Loucy (cell line): ENCODE results near the gene C5orf47.
A peak's percentile ranks its signal among the peaks of the same experiment; 100 is the strongest.

Source experiments
- H2AFZ ChIP-seq: fragments of 200-600 bp; sonication (generic); 2 replicates; pipeline ENCODE4 v1.6.0; 2016; ENCODE audit warnings: antibody characterized with exemption, mild to moderate bottlenecking, low read length, moderate library complexity
- H3F3A ChIP-seq: fragments of 200-600 bp; 2 replicates; pipeline ENCODE4 v1.6.0; 2016; ENCODE audit warnings: antibody characterized with exemption, low read depth, mild to moderate bottlenecking
- H3K27me3 ChIP-seq: fragments of 200-600 bp; sonication (generic); 2 replicates; pipeline ENCODE4 v1.6.1; 2014; ENCODE audit warnings: low read length, mild to moderate bottlenecking; ENCODE audit not compliant: insufficient read depth, poor library complexity, severe bottlenecking
- H3K36me3 ChIP-seq: fragments of 200-600 bp; sonication (generic); 2 replicates; pipeline ENCODE4 v1.6.1; 2016; ENCODE audit warnings: low read length; ENCODE audit not compliant: insufficient read depth
- H3K4me1 ChIP-seq: fragments of 200-600 bp; sonication (generic); 2 replicates; pipeline ENCODE4 v1.5.1; 2014; ENCODE audit warnings: low read length, mild to moderate bottlenecking; ENCODE audit not compliant: insufficient read depth, poor library complexity, severe bottlenecking
- H3K4me2 ChIP-seq: fragments of 200-600 bp; sonication (generic); 2 replicates; pipeline ENCODE4 v1.6.0; 2014; ENCODE audit warnings: antibody characterized with exemption, low read length, low read depth, mild to moderate bottlenecking; ENCODE audit not compliant: poor library complexity, severe bottlenecking
- H3K4me3 ChIP-seq: fragments of 200-600 bp; sonication (generic); 2 replicates; pipeline ENCODE4 v1.5.1; 2014; ENCODE audit warnings: low read length, mild to moderate bottlenecking, mixed read lengths; ENCODE audit not compliant: poor library complexity, severe bottlenecking
- H3K79me2 ChIP-seq: fragments of 200-600 bp; sonication (generic); 2 replicates; pipeline ENCODE4 v1.6.1; 2014; ENCODE audit warnings: low read length; ENCODE audit not compliant: insufficient read depth
- H3K9ac ChIP-seq: fragments of 200-600 bp; sonication (generic); 2 replicates; pipeline ENCODE4 v1.6.0; 2014; ENCODE audit warnings: mild to moderate bottlenecking, low read depth, low read length, moderate library complexity; ENCODE audit not compliant: poor library complexity, severe bottlenecking
- H3K9me2 ChIP-seq: fragments of 200-600 bp; sonication (generic); replicated peaks from 2 replicates; pipeline ENCODE4 v1.6.1; 2016; ENCODE audit warnings: low read depth, low read length, mixed read lengths
- H3K9me3 ChIP-seq: fragments of 200-600 bp; sonication (generic); 2 replicates; pipeline ENCODE4 v1.6.1; 2014; ENCODE audit warnings: mild to moderate bottlenecking, antibody characterized with exemption, low read length, low read depth; ENCODE audit not compliant: insufficient read depth
- H4K20me1 ChIP-seq: fragments of 200-600 bp; sonication (generic); 2 replicates; pipeline ENCODE4 v1.6.0; 2014; ENCODE audit warnings: antibody characterized with exemption, low read length, mild to moderate bottlenecking; ENCODE audit not compliant: insufficient read depth, poor library complexity, severe bottlenecking
- CTCF ChIP-seq: fragments of 200-600 bp; sonication (generic); conservative IDR thresholded peaks from 2 replicates; pipeline ENCODE4 v1.5.1; 2014; ENCODE audit warnings: mild to moderate bottlenecking, antibody characterized with exemption, low read length
- EZH2phosphoT487 ChIP-seq: fragments of 200-600 bp; IDR thresholded peaks from 2 replicates; pipeline ENCODE4 v1.6.1; 2018; ENCODE audit warnings: antibody characterized with exemption, mild to moderate bottlenecking, moderate library complexity, borderline replicate concordance

Gene C5orf47

GRCh38 chr5:173972607-173972924 lies 16.4 kb upstream of the C5orf47 start:
- Histone ChIP-seq H3K9ac (no peak overlapping the region), H3K4me1 (no peaks in the 10 kb centered on the region), H3K9me3 (no peaks in the 10 kb centered on the region), H3K36me3 (no peaks in the 10 kb centered on the region), H2AFZ (no peak overlapping the region), H3K79me2 (no peaks in the 10 kb centered on the region), H3K4me2 (no peak overlapping the region), H3F3A (no peaks in the 10 kb centered on the region), H3K4me3 (no peak overlapping the region), H3K9me2 (no peaks in the 10 kb centered on the region), H4K20me1 (no peaks in the 10 kb centered on the region), H3K27me3 (no peaks in the 10 kb centered on the region)
- no peak for TF ChIP-seq CTCF
- TF ChIP-seq EZH2phosphoT487 = no peak

GRCh38 chr5:173972925-173973615 lies 15.9 kb upstream of the C5orf47 start:
- Histone ChIP-seq H3K9ac (no peak overlapping the region), H3K36me3 (no peaks in the 10 kb centered on the region), H2AFZ (peak overlapping the region; percentile 60; the same call in 1 of the 2 replicates), H3F3A (no peaks in the 10 kb centered on the region), H3K9me3 (no peaks in the 10 kb centered on the region), H3K4me1 (no peaks in the 10 kb centered on the region), H3K9me2 (no peaks in the 10 kb centered on the region), H3K4me3 (no peak overlapping the region), H3K27me3 (no peaks in the 10 kb centered on the region), H3K4me2 (no peak overlapping the region), H4K20me1 (no peaks in the 10 kb centered on the region), H3K79me2 (no peaks in the 10 kb centered on the region)
- no peak for TF ChIP-seq EZH2phosphoT487
- TF ChIP-seq CTCF = peak; percentile 60

- Histone ChIP-seq H2AFZ (peak overlapping the region; percentile 60; the same call in 1 of the 2 replicates), H3K36me3 (no peaks in the 10 kb centered on the region), H3K9ac (no peak overlapping the region), H3K9me2 (no peaks in the 10 kb centered on the region), H3K4me1 (no peaks in the 10 kb centered on the region), H3K9me3 (no peaks in the 10 kb centered on the region), H4K20me1 (no peaks in the 10 kb centered on the region), H3K27me3 (no peaks in the 10 kb centered on the region), H3F3A (no peaks in the 10 kb centered on the region), H3K4me2 (no peak overlapping the region), H3K79me2 (no peaks in the 10 kb centered on the region), H3K4me3 (no peak overlapping the region)
- TF ChIP-seq CTCF = no peak
- no peak for TF ChIP-seq EZH2phosphoT487
These were observed 15.4 kb upstream of the C5orf47 start for GRCh38 chr5:173973616-173973969.
